Measurements from ENCODE around the gene ASIC2. TPM values are rescaled to one million over a fixed set of nuclear protein-coding genes. Genes with fewer than 3 reads are reported as not detected.

The ASIC2 gene
- total RNA-seq, 1 donor from 2014 or later, result not detected

GRCh38 chr17:33242375-33243124 lies 50.5 kb downstream of the ASIC2 start:
- no peak for DNase-seq (ENCODE audit: low spot score)

GRCh38 chr17:33241390-33241789 lies 51.7 kb downstream of the ASIC2 start:
- DNase-seq (ENCODE audit: low spot score), result no peak

DNA sequence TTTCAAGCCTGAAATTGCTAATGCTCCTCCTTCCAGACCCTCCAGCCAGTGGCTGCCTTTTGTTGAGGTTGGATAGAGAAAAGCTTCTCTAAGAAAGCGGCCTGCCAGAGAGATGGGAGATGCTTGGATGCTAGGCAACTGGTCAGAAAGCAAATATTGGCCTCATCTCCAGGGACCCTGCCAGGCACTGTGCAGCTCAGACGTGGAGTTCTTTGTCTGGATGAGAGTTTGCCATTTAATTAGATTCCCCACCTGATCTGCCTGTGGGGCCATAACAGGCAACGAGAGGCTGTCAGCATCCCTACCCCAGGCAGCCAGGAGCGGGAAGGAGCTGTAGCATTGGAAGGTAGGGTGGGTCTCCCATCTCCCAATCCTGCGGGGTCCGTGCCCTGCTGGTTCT lies 52.7 kb downstream of the ASIC2 start:
- DNase-seq (ENCODE audit: low spot score), result no peak

- no peak for DNase-seq (ENCODE audit: low spot score)
These were observed 53.4 kb downstream of the ASIC2 start for GRCh38 chr17:33239702-33240101.

- peak; percentile 73 for DNase-seq (ENCODE audit: low spot score)
These were observed 58.0 kb downstream of the ASIC2 start for GRCh38 chr17:33234930-33235685.

DNA sequence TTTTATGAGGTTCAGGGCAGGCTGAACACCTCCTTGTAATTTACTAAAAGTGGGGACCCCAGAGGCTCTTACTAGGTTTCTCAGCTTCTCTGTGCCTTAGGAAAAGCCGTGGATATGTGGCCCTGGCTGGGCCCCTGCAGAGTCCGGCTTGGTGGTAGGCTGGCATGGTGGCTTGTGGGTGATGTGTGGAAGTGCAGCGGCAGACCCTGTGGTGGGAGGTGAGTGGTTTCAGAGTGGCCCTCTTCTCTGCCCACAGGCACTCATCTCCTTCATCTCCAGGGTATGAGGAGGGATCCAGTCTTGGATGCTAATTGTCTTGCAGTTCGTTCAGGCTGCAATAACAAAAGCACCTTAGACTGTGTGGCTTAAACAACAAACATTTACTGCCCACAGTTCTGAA lies 58.9 kb downstream of the ASIC2 start:
- no peak for DNase-seq (ENCODE audit: low spot score)

GRCh38 chr17:33233811-33234177 lies 59.3 kb downstream of the ASIC2 start:
- DNase-seq (ENCODE audit: low spot score), result peak; percentile 47

- DNase-seq (ENCODE audit: low spot score), result no peak
These were observed 63.6 kb downstream of the ASIC2 start for GRCh38 chr17:33229499-33229898.

- DNase-seq (ENCODE audit: low spot score), result no peak
These were observed 64.1 kb downstream of the ASIC2 start for GRCh38 chr17:33229028-33229427.

DNA sequence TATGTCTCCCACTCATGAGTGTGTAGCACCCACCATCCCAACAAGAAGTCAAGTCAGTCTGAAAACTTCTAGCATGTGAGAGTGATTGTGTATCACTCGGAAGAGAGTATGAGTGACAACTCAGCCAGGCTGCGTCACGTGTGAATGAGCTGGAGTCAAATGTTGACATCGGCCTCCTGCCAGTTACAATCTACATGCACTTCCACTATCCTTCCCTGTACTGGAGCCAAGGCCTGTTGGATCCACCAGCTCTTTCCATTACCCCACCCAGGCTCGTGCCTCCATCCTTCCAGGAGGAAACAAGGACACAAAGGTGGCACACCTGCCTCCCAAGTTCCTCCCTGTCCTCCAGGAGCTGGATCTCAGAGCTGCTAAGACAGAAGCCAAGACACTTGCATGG lies 64.5 kb downstream of the ASIC2 start:
- no peak for DNase-seq (ENCODE audit: low spot score)

GRCh38 chr17:33227911-33228310 lies 65.2 kb downstream of the ASIC2 start:
- no peak for DNase-seq (ENCODE audit: low spot score)

GRCh38 chr17:33225994-33226393 lies 67.1 kb downstream of the ASIC2 start:
- no peak for DNase-seq (ENCODE audit: low spot score)

DNA sequence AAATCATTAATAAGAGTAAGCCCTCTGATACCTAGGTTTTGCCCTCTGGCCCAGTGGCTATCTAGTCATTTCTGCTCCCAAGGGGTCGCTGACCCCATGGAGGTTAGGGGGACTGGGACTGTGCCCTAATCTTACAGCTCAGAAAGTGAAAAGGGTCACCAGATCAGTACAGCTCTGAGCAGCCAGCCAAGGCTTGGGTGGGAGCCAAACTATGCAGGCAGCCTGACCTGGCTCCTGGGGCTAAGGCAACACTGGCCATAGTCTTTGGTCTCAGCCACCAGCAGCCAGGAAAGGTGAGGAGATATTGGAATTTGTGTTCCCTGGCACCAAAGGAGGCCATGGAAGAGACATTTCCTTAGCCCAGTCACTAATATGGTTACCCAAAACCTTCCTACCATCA lies 67.6 kb downstream of the ASIC2 start:
- DNase-seq (ENCODE audit: low spot score), result no peak

GRCh38 chr17:33220036-33220435 lies 73.1 kb downstream of the ASIC2 start:
- no peak for DNase-seq (ENCODE audit: low spot score)

DNA sequence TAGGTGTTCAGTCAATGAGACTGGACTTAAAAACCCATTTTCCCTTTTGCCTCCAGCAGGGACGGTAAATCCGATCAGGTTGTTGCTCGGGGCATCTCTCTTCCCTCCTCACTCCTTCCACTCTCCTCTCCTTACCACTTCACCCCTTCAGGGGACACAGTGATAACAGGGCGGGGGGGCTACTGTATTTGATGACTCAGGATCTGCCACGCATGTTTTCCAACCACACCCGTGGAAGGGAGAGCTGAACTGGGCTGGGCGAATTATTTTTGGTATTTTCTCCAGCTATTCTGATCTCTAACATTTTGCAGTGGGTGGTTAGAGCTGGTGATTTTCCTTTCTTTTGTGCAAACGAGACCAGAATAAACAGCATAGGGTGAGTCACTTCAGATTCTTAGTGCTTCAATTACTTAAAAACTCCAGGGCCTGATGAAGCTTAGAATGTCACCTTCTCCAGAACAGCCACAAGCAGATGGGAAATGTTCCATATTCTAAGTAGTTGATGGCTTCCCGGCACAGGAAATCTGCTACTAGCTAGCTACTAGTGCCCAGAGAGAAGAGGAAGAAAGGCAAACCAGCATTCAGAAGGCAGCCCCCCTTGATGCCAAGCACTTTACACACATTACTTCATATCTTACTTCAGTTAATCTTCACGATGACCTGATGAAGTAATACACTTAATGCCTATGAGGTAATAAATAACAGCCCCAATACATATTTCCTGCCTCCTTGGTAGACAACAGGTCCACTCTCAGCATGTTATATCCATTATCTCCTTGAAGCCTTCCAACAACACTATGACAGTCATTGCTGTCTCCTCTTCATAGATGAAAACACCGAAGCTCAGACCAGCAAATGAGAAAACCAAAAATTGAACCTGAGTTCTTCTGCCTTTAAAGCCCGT lies 74.1 kb downstream of the ASIC2 start:
- DNase-seq (ENCODE audit: low spot score), result no peak

DNA sequence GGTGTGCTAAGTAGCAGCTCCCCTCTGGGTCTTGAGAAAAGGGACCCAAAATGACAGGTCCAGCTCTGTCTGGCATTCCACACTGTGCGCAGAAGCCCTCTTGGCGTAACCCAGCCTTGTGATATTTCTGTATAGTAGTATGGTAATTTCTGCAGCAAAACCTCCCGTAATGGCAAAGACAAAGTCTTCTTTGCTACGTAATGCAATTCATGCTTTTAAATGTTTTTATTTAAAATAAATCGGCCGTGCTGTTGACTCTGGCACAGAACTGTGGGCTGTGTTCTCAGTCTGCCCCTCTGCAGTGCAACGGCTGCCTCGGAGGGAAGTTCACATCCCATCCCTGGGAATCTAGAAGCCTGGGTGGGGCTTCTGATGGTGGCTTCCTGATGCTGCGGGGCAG lies 75.2 kb downstream of the ASIC2 start:
- no peak for DNase-seq (ENCODE audit: low spot score)

- DNase-seq (ENCODE audit: low spot score), result no peak
These were observed 78.1 kb downstream of the ASIC2 start for GRCh38 chr17:33214996-33215395.

- DNase-seq (ENCODE audit: low spot score), result no peak
These were observed 82.8 kb downstream of the ASIC2 start for GRCh38 chr17:33210285-33210684.

DNA sequence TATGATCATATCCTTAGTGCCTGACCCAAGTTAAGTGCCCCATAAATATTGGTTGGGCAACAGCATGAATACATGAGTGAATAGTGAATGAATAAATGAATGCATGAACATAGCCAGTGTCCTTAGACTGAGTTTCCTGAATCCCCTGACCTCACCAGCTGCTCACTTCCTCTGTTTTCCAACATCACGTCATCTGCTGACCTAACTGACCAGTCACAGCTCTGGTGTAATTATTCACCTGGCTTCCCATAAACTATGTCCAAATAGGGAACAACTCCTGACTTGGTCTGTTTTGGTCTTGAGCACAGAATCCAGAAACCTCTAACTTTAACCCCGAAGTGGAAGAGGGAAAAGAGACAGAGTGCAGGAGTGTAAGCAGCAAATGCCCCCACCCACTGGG lies 83.4 kb downstream of the ASIC2 start:
- DNase-seq (ENCODE audit: low spot score), result no peak

DNA sequence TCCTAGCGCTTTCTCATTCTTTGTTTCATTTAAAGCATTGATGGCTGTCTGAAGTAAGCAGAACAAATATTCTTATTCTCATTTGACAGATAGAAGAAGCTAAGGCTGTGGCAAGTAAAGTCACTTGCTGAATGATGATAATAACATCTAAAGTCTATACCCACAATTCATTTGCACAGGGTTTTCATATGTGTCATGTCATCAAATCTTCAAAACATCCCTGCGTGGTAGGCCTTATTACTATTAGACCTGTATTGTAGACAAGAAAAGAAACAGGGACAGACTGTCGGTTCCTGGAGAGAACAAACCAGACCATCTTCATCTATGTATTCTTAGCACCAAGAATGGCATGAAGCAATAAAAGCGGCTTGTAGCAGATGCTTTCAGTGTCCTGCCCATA lies 85.9 kb downstream of the ASIC2 start:
- DNase-seq (ENCODE audit: low spot score), result no peak

DNA sequence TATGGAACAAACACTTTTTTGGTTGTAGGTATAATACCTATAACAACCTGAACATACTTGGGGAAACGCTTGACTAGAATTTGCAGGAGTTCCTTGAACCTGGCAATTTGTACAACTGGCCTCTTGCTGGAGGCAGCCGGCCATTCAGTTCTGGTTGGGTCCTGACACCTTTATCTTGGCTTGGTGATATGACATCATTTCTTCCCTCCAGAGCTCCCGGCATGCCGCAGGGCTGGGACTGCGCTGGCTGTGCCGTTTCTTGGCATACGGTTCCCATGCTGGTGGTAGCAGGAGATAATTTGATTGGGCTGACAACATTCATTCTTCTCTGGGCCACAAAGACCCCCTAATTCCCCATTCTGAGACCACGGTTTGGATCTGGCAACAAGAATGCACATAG lies 87.5 kb downstream of the ASIC2 start:
- no peak for DNase-seq (ENCODE audit: low spot score)

DNA sequence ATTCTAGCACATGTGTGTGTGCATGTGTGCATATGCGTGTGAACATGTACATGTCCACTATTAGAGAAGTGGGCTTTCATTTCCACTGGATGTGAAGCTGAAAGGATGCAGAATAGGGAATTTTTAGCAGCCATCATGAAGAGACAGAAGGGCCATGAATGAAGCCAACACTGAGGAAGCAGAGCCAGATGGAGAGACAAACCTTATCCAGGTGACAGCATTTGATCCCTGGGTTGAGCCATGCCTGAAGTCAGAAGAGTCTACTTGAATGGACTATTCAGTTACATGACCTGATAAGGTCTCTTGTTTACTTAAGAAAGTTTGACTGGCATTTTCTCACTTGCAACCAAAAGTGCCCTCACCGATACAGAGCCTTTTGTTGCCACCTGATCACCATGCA lies 88.4 kb downstream of the ASIC2 start:
- DNase-seq (ENCODE audit: low spot score), result no peak
